ENCODE data around the gene CBFB. TPM values are rescaled to one million over a fixed set of nuclear protein-coding genes. Genes with fewer than 3 reads are reported as not detected.

The CBFB gene
- total RNA-seq, 3 donors from 2014 or later, result 48.5 to 69.1 (median 52.3) TPM

GRCh38 chr16:67027046-67027445 lies 1.9 kb upstream of the CBFB start:
- peak in 1 of 2 donors; percentile 7 for DNase-seq (ENCODE audit: low spot score in 2 of 2)
- Histone ChIP-seq H3K27me3 (no peaks in the 10 kb centered on the region), H3K4me1 (peaks cover 5 to 8% of the 10 kb centered on the region in 2 donors), H3K27ac (no peak overlapping the region), H3K4me3 (no peak overlapping the region), H3K9me3 (no peaks in the 10 kb centered on the region), H3K36me3 (no peaks in the 10 kb centered on the region)
- TF ChIP-seq CTCF (IDR thresholded peaks at IDR 0.05), result no peak
- no peak for TF ChIP-seq POLR2A (IDR thresholded peaks at IDR 0.05)
- TF ChIP-seq POLR2AphosphoS5 (IDR thresholded peaks at IDR 0.05), result no peak
- intact Hi-C loops (cut with DNase I; ENCODE audit: low total_unique reads), result no loop called here

- no peak for DNase-seq (ENCODE audit: low spot score in 2 of 2)
- TF ChIP-seq POLR2A (IDR thresholded peaks at IDR 0.05) (no peak), POLR2AphosphoS5 (IDR thresholded peaks at IDR 0.05) (no peak), CTCF (IDR thresholded peaks at IDR 0.05) (no peak)
- Histone ChIP-seq H3K27ac (peak overlapping the region; percentile 96 to 100), H3K4me1 (peaks cover 5 to 8% of the 10 kb centered on the region in 2 donors), H3K9me3 (no peaks in the 10 kb centered on the region), H3K36me3 (no peaks in the 10 kb centered on the region), H3K27me3 (no peaks in the 10 kb centered on the region), H3K4me3 (peak overlapping the region; percentile 90 to 100 (median 96))
- intact Hi-C loops (cut with DNase I; ENCODE audit: low total_unique reads), result no loop called here
Observed at GRCh38 chr16:67028167-67028695, 718 bp upstream of the CBFB start.

GRCh38 chr16:67029254-67030096 lies 526 bp downstream of the CBFB start:
- H3K4me3 ChIP-seq, result peak overlapping the region; percentile 90 to 100 (median 96)
- no peaks in the 10 kb centered on the region for H3K9me3 ChIP-seq
- H3K4me1 ChIP-seq, result peaks cover 5 to 8% of the 10 kb centered on the region in 2 donors
- H3K36me3 ChIP-seq, result no peaks in the 10 kb centered on the region
- no peaks in the 10 kb centered on the region for H3K27me3 ChIP-seq
- DNase-seq (ENCODE audit: low spot score in 2 of 2), result peak; percentile 37 to 62
- intact Hi-C loops (cut with DNase I; ENCODE audit: low total_unique reads), result loop anchor here (2.0 kb wide), 1 partner anchor 77 kb away; no protein-coding TSS in a partner anchor
- TF ChIP-seq POLR2A (IDR thresholded peaks at IDR 0.05) (no peak), POLR2AphosphoS5 (IDR thresholded peaks at IDR 0.05) (peak in 2 of 3 donors; percentile 28 to 42)
- peak overlapping the region; percentile 96 to 100 for H3K27ac ChIP-seq

GRCh38 chr16:67030221-67030962 lies 1.4 kb downstream of the CBFB start:
- H3K4me3 ChIP-seq, result peak overlapping the region; percentile 90 to 100 (median 96)
- intact Hi-C loops (cut with DNase I; ENCODE audit: low total_unique reads), result loop anchor here (2.0 kb wide), 1 partner anchor 76 kb away; no protein-coding TSS in a partner anchor
- no peaks in the 10 kb centered on the region for H3K36me3 ChIP-seq

More at GRCh38 chr16:67030221-67030962, 1.4 kb downstream of the CBFB start:
- Histone ChIP-seq H3K4me1 (peaks cover 5 to 8% of the 10 kb centered on the region in 2 donors), H3K9me3 (no peaks in the 10 kb centered on the region), H3K27me3 (no peaks in the 10 kb centered on the region), H3K27ac (peak overlapping the region; percentile 96 to 100)
- peak in 1 of 2 donors; percentile 15 for DNase-seq (ENCODE audit: low spot score in 2 of 2)
- TF ChIP-seq POLR2A (IDR thresholded peaks at IDR 0.05), result no peak
- no peak for TF ChIP-seq POLR2AphosphoS5 (IDR thresholded peaks at IDR 0.05)
- TF ChIP-seq CTCF (IDR thresholded peaks at IDR 0.05), result no peak

Data from breast epithelium (tissue), 4 donors.